ENCODE data around the gene RNF13.

The RNF13 gene

DNA sequence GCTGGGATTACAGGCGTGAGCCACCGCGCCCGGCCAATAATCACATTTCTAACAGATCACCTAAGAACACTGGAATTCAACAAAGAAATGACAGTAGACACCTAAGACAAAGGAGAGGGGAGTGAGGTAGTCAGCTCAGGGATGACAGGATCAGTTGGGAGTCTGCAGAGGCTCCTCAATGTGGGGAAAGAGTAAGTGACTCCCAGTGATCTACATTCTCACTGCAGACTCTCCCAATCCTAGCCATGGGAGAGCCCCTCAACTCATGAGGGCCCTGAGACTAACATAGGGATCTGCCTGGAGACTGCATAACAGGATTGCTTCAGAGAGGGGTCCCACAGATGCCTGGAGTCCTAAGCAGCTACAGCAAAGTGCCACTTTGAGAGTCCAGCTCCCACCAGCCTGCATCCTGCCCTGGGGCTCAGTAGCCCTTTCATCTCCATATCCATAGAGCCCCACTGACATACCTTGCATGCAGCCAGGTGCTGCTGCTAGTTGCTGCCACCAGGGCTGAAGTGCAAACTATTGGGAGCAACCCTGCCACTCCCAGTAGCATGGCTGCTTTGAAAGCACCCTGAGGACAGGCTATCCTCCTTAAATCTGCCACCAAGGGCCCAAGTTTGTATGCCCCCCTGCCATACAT, 179.5 kb downstream of the RNF13 start:
- no peaks in the 10 kb centered on the region for H3K36me3 Mint-ChIP-seq (ENCODE audit: insufficient read depth)
- peaks cover 0 to 7% of the 10 kb centered on the region in 2 donors for H3K9me3 Mint-ChIP-seq
- no peak for DNase-seq
- H3K27me3 Mint-ChIP-seq = peaks cover 40 to 52% of the 10 kb centered on the region in 2 donors
- no peak overlapping the region for H3K4me3 Mint-ChIP-seq
- ATAC-seq (replicated peaks) = no peak
- H3K4me1 Mint-ChIP-seq (ENCODE audit: low read depth in 2 of 2) = no peaks in the 10 kb centered on the region
- no peak overlapping the region for H3K27ac Mint-ChIP-seq

DNA sequence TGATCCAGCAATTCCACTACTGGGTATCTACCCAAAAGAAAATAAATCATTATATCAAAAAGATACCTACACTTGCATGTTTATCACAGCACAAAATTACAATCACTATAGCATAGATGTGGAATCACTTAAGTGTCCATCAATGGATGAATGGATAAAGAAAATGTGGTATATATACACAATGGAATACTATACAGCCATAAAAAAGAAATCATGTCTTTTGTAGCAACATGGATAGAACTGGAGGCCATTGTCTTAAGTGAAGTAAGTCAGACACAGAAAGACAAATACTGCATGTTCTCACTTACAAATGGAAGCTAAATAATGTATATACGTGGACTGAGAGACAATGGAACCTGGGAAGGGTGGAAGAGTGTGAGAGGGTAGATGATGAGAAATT, 185.9 kb downstream of the RNF13 start:
- Mint-ChIP-seq H3K27ac (no peak overlapping the region), H3K9me3 (peaks cover 0 to 5% of the 10 kb centered on the region in 2 donors), H3K27me3 (peaks cover 23 to 28% of the 10 kb centered on the region in 2 donors), H3K4me1 (ENCODE audit: low read depth in 2 of 2) (no peaks in the 10 kb centered on the region), H3K36me3 (ENCODE audit: insufficient read depth) (no peaks in the 10 kb centered on the region), H3K4me3 (no peak overlapping the region)
- no peak for DNase-seq
- no peak for ATAC-seq (replicated peaks)

DNA sequence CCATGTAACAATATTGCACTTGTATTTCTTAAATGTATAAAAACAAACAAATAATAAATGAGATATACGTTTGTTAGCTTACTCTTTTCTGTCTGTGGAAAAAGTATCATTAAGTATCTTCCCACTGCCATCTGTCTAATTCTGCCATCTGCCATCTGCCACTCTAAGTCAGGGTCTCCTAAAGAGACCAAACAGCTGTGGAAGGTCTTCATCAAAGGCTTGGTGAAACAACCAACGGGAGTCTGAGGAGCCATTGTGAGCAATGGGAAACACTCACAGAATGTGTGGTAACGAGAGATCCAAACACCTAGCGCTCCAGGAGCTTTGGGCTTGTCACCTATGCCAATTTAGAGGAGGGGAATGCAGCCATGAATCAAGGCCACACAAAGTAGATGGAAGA, 186.4 kb downstream of the RNF13 start:
- no peaks in the 10 kb centered on the region for H3K36me3 Mint-ChIP-seq (ENCODE audit: insufficient read depth)
- no peak for ATAC-seq (replicated peaks)

DNA sequence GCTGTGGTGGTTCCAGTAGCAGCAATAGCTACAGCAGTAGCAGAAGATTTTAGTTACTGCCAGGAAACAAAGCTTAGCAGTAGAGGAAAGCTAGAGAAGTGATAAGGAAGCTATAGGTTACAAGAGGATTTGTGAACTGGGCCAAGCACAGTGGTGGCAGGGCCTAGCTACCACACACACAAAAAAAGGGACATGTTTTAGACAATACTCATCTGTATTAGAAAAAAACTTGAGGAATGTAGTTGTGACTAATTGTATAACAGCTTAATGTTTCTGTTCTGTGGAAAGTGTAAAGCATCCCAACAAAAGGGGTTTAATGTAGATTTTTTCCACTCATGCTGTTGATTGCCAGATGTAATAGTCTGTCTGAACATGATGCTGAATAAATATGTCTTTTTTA, 187.6 kb downstream of the RNF13 start:
- H3K27ac Mint-ChIP-seq = no peak overlapping the region
- no peaks in the 10 kb centered on the region for H3K9me3 Mint-ChIP-seq
- H3K4me1 Mint-ChIP-seq (ENCODE audit: low read depth in 2 of 2) = no peaks in the 10 kb centered on the region
- peaks cover 20 to 27% of the 10 kb centered on the region in 2 donors for H3K27me3 Mint-ChIP-seq
- no peak for DNase-seq
- ATAC-seq (replicated peaks) = no peak
- H3K4me3 Mint-ChIP-seq = no peak overlapping the region
- H3K36me3 Mint-ChIP-seq (ENCODE audit: insufficient read depth) = no peaks in the 10 kb centered on the region

More for the DNA sequence above, 186.4 kb downstream of the RNF13 start:
- H3K27ac Mint-ChIP-seq = no peak overlapping the region
- H3K9me3 Mint-ChIP-seq = peaks cover 0 to 5% of the 10 kb centered on the region in 2 donors
- H3K4me1 Mint-ChIP-seq (ENCODE audit: low read depth in 2 of 2) = no peaks in the 10 kb centered on the region
- peaks cover 21 to 28% of the 10 kb centered on the region in 2 donors for H3K27me3 Mint-ChIP-seq
- H3K4me3 Mint-ChIP-seq = no peak overlapping the region
- DNase-seq = no peak

DNA sequence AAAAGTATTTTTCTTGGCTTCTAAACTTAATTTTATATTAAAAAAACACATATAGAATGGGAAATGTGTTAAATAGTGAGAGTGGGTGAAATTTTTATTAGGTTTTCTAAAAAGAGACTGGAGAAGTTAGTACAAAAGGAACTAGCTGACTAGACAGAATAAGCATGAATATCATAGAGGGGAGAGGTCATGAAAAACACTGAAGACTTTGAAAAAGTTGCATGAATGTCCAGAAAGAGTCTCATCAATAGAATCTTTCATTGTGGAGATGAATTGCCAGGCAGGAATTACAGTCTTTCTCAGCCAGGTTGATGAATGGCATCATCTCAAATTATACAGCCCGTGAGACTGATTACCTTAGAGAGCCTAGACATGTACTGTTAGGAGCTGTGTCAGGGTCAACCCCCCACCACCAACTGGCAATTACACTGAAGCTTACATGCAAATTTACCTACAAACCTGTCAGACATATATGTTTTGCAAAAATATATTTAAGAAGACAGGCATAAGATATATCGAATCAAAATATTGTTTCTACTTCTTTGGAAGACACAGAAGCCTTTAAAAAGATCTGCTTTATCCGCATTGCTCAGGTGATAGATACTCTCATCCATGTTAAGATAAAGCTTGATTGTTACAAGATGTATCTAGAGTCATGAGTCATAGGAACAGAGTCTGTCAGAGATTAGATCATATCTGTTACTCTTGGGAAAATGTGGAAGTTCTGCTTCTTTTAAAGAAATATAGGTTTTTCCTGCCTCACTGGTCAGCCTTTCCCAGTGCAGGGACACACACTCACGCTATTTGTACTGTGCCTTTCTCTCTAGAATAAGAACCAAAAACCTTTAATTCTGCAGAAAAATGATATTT, 192.5 kb downstream of the RNF13 start:
- Mint-ChIP-seq H3K9me3 (no peaks in the 10 kb centered on the region), H3K27ac (no peak overlapping the region), H3K4me1 (ENCODE audit: low read depth in 2 of 2) (no peaks in the 10 kb centered on the region), H3K4me3 (no peak overlapping the region), H3K36me3 (ENCODE audit: insufficient read depth) (no peaks in the 10 kb centered on the region), H3K27me3 (peaks cover 6 to 17% of the 10 kb centered on the region in 2 donors)
- DNase-seq (no peak), ATAC-seq (replicated peaks) (no peak)

DNA sequence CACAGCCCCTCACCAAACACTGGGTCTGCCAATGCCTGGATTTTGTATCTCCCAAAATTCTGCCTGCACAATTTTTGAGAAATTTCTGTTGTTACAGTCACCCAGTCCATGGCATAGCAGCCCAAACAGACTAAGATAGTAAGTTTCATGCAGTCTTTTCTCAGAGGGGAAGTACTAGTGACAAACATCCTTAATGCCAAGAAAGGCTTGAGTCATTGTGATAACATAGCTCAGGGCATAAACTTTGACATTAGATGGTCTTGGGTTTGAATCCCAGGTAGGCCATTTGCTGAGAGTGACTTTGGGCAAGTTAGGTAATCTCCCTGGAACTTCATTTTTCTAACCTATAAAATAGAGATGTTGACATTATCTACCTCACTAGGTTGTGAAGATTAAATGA, 193.8 kb downstream of the RNF13 start:
- Mint-ChIP-seq H3K4me3 (no peak overlapping the region), H3K36me3 (ENCODE audit: insufficient read depth) (no peaks in the 10 kb centered on the region), H3K4me1 (ENCODE audit: low read depth in 2 of 2) (no peaks in the 10 kb centered on the region), H3K27ac (no peak overlapping the region), H3K9me3 (no peaks in the 10 kb centered on the region), H3K27me3 (peaks cover 4 to 6% of the 10 kb centered on the region in 2 donors)
- ATAC-seq (replicated peaks) (no peak), DNase-seq (no peak)
